ENCODE data around the gene LGALS9B.
"Not testable (repeated sequence)": the region's sequence is repeated elsewhere in the genome, so short reads cannot be mapped to it uniquely, and the experiment has no call there.

- TF ChIP-seq CTCF (conservative IDR thresholded peaks at IDR 0.05; ENCODE audit: low read depth, low read length); RFX5 (IDR thresholded peaks at IDR 0.05; ENCODE audit: low read depth, low read length); MXI1 (IDR thresholded peaks at IDR 0.05; ENCODE audit: borderline replicate concordance, low read depth, low read length); CHD1 (IDR thresholded peaks at IDR 0.05; ENCODE audit: low read depth, low read length); NFE2L2 (IDR thresholded peaks at IDR 0.05; ENCODE audit: low read depth, low read length); POLR2A (IDR thresholded peaks at IDR 0.05; ENCODE audit: low read depth, low read length); CEBPB (IDR thresholded peaks at IDR 0.05; ENCODE audit: low read depth, low read length); RAD21 (IDR thresholded peaks at IDR 0.05; ENCODE audit: low read length); MAZ (IDR thresholded peaks at IDR 0.05; ENCODE audit: borderline replicate concordance, low read depth, low read length); SMC3 (IDR thresholded peaks at IDR 0.05; ENCODE audit: low read depth, low read length); BHLHE40 (IDR thresholded peaks at IDR 0.05; ENCODE audit: low read depth, low read length); FOS (IDR thresholded peaks at IDR 0.05; ENCODE audit: low read depth, low read length); RCOR1 (IDR thresholded peaks at IDR 0.05; ENCODE audit: insufficient replicate concordance, low read length); USF2 (IDR thresholded peaks at IDR 0.05; ENCODE audit: low read depth, low read length): not testable (repeated sequence)
Measured at GRCh38 chr17:20469107-20469506, 1.8 kb upstream of the LGALS9B start.

Data from IMR-90 (cell line).